ENCODE data around the gene MEGF8.

GRCh38 chr19:42301646-42302203 is 23.7 kb upstream of the MEGF8 start, which contains the start of gene PRR19:
- TF ChIP-seq MAX (IDR thresholded peaks at IDR 0.05; ENCODE audit: insufficient read depth, insufficient read length) (no peak), POLR2A (IDR thresholded peaks at IDR 0.05; ENCODE audit: low read depth, low read length) (no peak), EZH2 (IDR thresholded peaks at IDR 0.05; ENCODE audit: borderline replicate concordance, low read depth, low read length, severe bottlenecking) (no peak), FOS (IDR thresholded peaks at IDR 0.05; ENCODE audit: borderline replicate concordance, insufficient read depth, low read length) (no peak), POLR2AphosphoS5 (IDR thresholded peaks at IDR 0.05; ENCODE audit: insufficient read depth, low read depth, low read length) (no peak), GATA2 (IDR thresholded peaks at IDR 0.05; ENCODE audit: insufficient read depth, insufficient read length, low read depth, low read length) (no peak)
- TF ChIP-seq, protein P1, sequence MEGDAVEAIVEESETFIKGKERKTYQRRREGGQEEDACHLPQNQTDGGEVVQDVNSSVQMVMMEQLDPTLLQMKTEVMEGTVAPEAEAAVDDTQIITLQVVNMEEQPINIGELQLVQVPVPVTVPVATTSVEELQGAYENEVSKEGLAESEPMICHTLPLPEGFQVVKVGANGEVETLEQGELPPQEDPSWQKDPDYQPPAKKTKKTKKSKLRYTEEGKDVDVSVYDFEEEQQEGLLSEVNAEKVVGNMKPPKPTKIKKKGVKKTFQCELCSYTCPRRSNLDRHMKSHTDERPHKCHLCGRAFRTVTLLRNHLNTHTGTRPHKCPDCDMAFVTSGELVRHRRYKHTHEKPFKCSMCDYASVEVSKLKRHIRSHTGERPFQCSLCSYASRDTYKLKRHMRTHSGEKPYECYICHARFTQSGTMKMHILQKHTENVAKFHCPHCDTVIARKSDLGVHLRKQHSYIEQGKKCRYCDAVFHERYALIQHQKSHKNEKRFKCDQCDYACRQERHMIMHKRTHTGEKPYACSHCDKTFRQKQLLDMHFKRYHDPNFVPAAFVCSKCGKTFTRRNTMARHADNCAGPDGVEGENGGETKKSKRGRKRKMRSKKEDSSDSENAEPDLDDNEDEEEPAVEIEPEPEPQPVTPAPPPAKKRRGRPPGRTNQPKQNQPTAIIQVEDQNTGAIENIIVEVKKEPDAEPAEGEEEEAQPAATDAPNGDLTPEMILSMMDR (IDR thresholded peaks at IDR 0.05; ENCODE audit: extremely low read depth in 1 of 2, insufficient read depth in 1 of 2, low read depth in 1 of 2, low read length in 2 of 2) = no peak

Data from endothelial cell of umbilical vein (primary cell).